H1 (cell line): Measurements from ENCODE around the gene KLHL17. TPM values are rescaled to one million over a fixed set of nuclear protein-coding genes. Genes with fewer than 3 reads are reported as not detected.

ENCODE experiments used
- CTCF ChIA-PET: fragments of 300-600 bp; sonication (Branson Sonifier 250); formaldehyde crosslinking; loops from one replicate; lab custom pipeline; 2021; ENCODE audit not compliant: partially characterized antibody; lab: Charles Lee
- POLR2A ChIA-PET: fragments of 300-600 bp; sonication (Branson Sonifier 250); formaldehyde crosslinking; loops from one replicate; lab custom pipeline; 2021; ENCODE audit warnings: inconsistent platforms; ENCODE audit not compliant: partially characterized antibody; lab: Charles Lee
- DNase-seq, 2 experiments: peaks; one replicate each; pipeline versions ENCODE4 v3.0.0 to v3.0.0-alpha.2; 2010 to 2022; ENCODE audit warnings: low spot score in 2 of 2, low read depth in 1 of 2, mixed read lengths in 1 of 2
- FAIRE-seq: peaks from 2 replicates; lab custom pipeline; 2011; peaks lifted over from hg19 to GRCh38; lab: Jason Lieb, UNC
- H2AFZ ChIP-seq: 2 replicates; pipeline ENCODE4 v1.8.1; 2012; ENCODE audit warnings: low read length, inconsistent platforms
- H2AK5ac ChIP-seq: 2 replicates; pipeline ENCODE4 v1.6.1; 2013; ENCODE audit warnings: low read depth, low read length
- H2BK120ac ChIP-seq: replicated peaks from 2 replicates; pipeline ENCODE3; 2013; ENCODE audit warnings: low read depth, low read length, inconsistent platforms
- H2BK12ac ChIP-seq: 2 replicates; pipeline ENCODE4 v1.6.1; 2013; ENCODE audit warnings: low read depth, low read length
- H2BK15ac ChIP-seq: 2 replicates; pipeline ENCODE4 v1.6.1; 2013; ENCODE audit warnings: low read length
- H2BK20ac ChIP-seq: 2 replicates; pipeline ENCODE4 v1.6.1; 2013; ENCODE audit warnings: low read length
- H2BK5ac ChIP-seq: 2 replicates; pipeline ENCODE4 v1.6.1; 2013; ENCODE audit warnings: low read depth, low read length
- H3K14ac ChIP-seq: 2 replicates; pipeline ENCODE4 v1.6.1; 2013; ENCODE audit warnings: inconsistent platforms; ENCODE audit not compliant: insufficient read length
- H3K18ac ChIP-seq: 2 replicates; pipeline ENCODE4 v1.6.1; 2013; ENCODE audit warnings: low read length; ENCODE audit errors: extremely low read depth
- H3K23ac ChIP-seq: 2 replicates; pipeline ENCODE4 v1.6.1; 2013; ENCODE audit warnings: inconsistent platforms; ENCODE audit not compliant: insufficient read length
- H3K23me2 ChIP-seq: 2 replicates; pipeline ENCODE4 v1.6.1; 2013; ENCODE audit warnings: low read depth, low read length
- H3K27ac ChIP-seq: 2 replicates; pipeline ENCODE4 v1.6.1; 2011; ENCODE audit warnings: low read depth, low read length, inconsistent platforms
- H3K27me3 ChIP-seq, 4 experiments: replicated peaks in 1 of 4; 1 replicate in 1 of 4; 2 replicates in 3 of 4; pipeline versions ENCODE4 v1.6.1 to v1.8.1; 2011 to 2013; ENCODE audit warnings: low read length in 3 of 4, mild to moderate bottlenecking in 3 of 4, inconsistent platforms in 2 of 4, mixed read lengths in 2 of 4, moderate library complexity in 1 of 4; ENCODE audit not compliant: control insufficient read depth in 3 of 4, insufficient read depth in 3 of 4; ENCODE audit errors: extremely low read depth in 1 of 4
- H3K36me3 ChIP-seq, 4 experiments: 2 replicates each; pipeline versions ENCODE4 v1.6.1 to v1.8.1; 2011 to 2013; ENCODE audit warnings: mild to moderate bottlenecking in 4 of 4, low read length in 3 of 4, moderate library complexity in 2 of 4, control low read depth in 1 of 4, inconsistent platforms in 1 of 4; ENCODE audit not compliant: insufficient read depth in 4 of 4, control insufficient read depth in 2 of 4
- H3K4ac ChIP-seq: replicated peaks from 2 replicates; pipeline ENCODE3; 2013; ENCODE audit warnings: low read length, low read depth, mixed read lengths, inconsistent platforms; ENCODE audit not compliant: insufficient read length
- H3K4me1 ChIP-seq, 4 experiments: replicated peaks in 1 of 4; 1 replicate in 1 of 4; 2 replicates in 3 of 4; pipeline versions ENCODE4 v1.6.1 to v1.8.1; 2011 to 2013; ENCODE audit warnings: low read length in 3 of 4, inconsistent platforms in 2 of 4, mixed read lengths in 1 of 4; ENCODE audit not compliant: insufficient read depth in 4 of 4, control insufficient read depth in 3 of 4
- H3K4me2 ChIP-seq, 2 experiments: 2 replicates each; pipeline versions ENCODE4 v1.6.1 to v1.8.1; 2011 to 2013; ENCODE audit warnings: low read depth in 2 of 2, low read length in 2 of 2, control low read depth in 1 of 2, inconsistent platforms in 1 of 2, mild to moderate bottlenecking in 1 of 2; ENCODE audit not compliant: insufficient read depth in 1 of 2
- H3K4me3 ChIP-seq, 4 experiments: fragments of 200-600, 300-600 bp in 1 of 4; sonication (generic), shearing (Covaris generic), sonication (Bioruptor Twin) in 1 of 4; 2 replicates each; pipeline versions ENCODE4 v1.5.1 to v1.8.1; 2011 to 2016; ENCODE audit warnings: low read length in 4 of 4, low read depth in 3 of 4, control low read depth in 2 of 4, inconsistent platforms in 2 of 4, mild to moderate bottlenecking in 2 of 4, mixed read lengths in 1 of 4, moderate library complexity in 1 of 4; ENCODE audit not compliant: insufficient read depth in 2 of 4; ENCODE audit errors: extremely low read depth in 1 of 4
- H3K56ac ChIP-seq: replicated peaks from 2 replicates; pipeline ENCODE3; 2013; ENCODE audit warnings: low read depth, mild to moderate bottlenecking, mixed read lengths, low read length, inconsistent platforms; ENCODE audit not compliant: insufficient read length
- H3K79me1 ChIP-seq: 2 replicates; pipeline ENCODE4 v1.6.1; 2013; ENCODE audit warnings: low read depth, low read length, control low read depth
- H3K79me2 ChIP-seq, 2 experiments: 2 replicates each; pipeline versions ENCODE4 v1.6.1 to v1.8.1; 2012 to 2013; ENCODE audit warnings: low read length in 2 of 2, mild to moderate bottlenecking in 2 of 2, inconsistent platforms in 1 of 2; ENCODE audit not compliant: insufficient read depth in 2 of 2, control insufficient read depth in 1 of 2
- H3K9ac ChIP-seq, 4 experiments: replicated peaks in 1 of 4; 1 replicate in 1 of 4; 2 replicates in 3 of 4; pipeline versions ENCODE4 v1.6.1 to v1.8.1; 2011 to 2013; ENCODE audit warnings: low read depth in 3 of 4, low read length in 3 of 4, control low read depth in 2 of 4, mild to moderate bottlenecking in 2 of 4, moderate library complexity in 2 of 4, inconsistent platforms in 1 of 4; ENCODE audit errors: extremely low read depth in 1 of 4
- H3K9me3 ChIP-seq, 2 experiments: 2 replicates each; pipeline versions ENCODE4 v1.6.1 to v1.8.1; 2012 to 2013; ENCODE audit warnings: mild to moderate bottlenecking in 2 of 2, moderate library complexity in 2 of 2, control low read depth in 1 of 2, inconsistent platforms in 1 of 2, low read depth in 1 of 2, low read length in 1 of 2, mixed read lengths in 1 of 2; ENCODE audit not compliant: insufficient read depth in 2 of 2
- H4K20me1 ChIP-seq, 2 experiments: replicated peaks in 1 of 2; 2 replicates each; pipeline versions ENCODE3 to v1.8.1; 2011 to 2013; ENCODE audit warnings: inconsistent platforms in 2 of 2, low read length in 2 of 2, mild to moderate bottlenecking in 1 of 2; ENCODE audit not compliant: insufficient read depth in 2 of 2, control insufficient read depth in 1 of 2
- H4K5ac ChIP-seq: 2 replicates; pipeline ENCODE4 v1.6.1; 2013; ENCODE audit warnings: low read length, low read depth, mixed read lengths, inconsistent platforms; ENCODE audit not compliant: insufficient read length
- H4K8ac ChIP-seq: 2 replicates; pipeline ENCODE4 v1.8.0; 2013; ENCODE audit warnings: mild to moderate bottlenecking, moderate library complexity, low read length, inconsistent platforms; ENCODE audit not compliant: insufficient read depth; ENCODE audit errors: extremely low read depth
- H4K91ac ChIP-seq: replicated peaks from 2 replicates; pipeline ENCODE3; 2013; ENCODE audit warnings: low read length, mixed read lengths, inconsistent platforms; ENCODE audit not compliant: insufficient read length
- ASH2L ChIP-seq: fragments of 200-600, 300-600 bp; sonication (generic); IDR thresholded peaks from one replicate; pipeline ENCODE4 v1.7.1; 2017; ENCODE audit warnings: low read length
- WGBS, 2 experiments: shearing (Covaris generic) in 1 of 2; methylation state at CpG; one replicate each; pipeline versions ENCODE4 v1.1.6 to v1.1.7; 2013 to 2015; ENCODE audit warnings: low lambda C conversion rate in 2 of 2, mixed read lengths in 2 of 2, inconsistent platforms in 1 of 2, low coverage in 1 of 2, missing lambda C conversion rate in 1 of 2; ENCODE audit not compliant: insufficient replicate concordance in 2 of 2, insufficient coverage in 1 of 2, insufficient read length in 1 of 2; ENCODE audit errors: extremely low coverage in 1 of 2, missing lambda C conversion rate in 1 of 2; 5-methylcytosine and 5-hydroxymethylcytosine counted together
- polyA plus RNA-seq, 7 experiments: library from polyadenylated mRNA; depleted of rRNA in 3 of 7; stranded (reverse) in 5 of 7; unstranded in 2 of 7; fragments of >200 nt in 5 of 7; fragments of 200-250 nt in 2 of 7; gene quantifications; 1 replicate in 5 of 7; 2 replicates in 1 of 7; 4 replicates in 1 of 7; pipeline versions ENCODE4 v1.2.1 to v1.2.3, GENCODE V29; 2011 to 2013; ENCODE audit warnings: missing spikeins in 2 of 7, mixed read lengths in 2 of 7
- total RNA-seq: library from RNA; stranded (reverse); fragmentation: NEBNext Ultra II Directional; extraction: Animal tissue kit (Norgen Biotek cat#: 25700); gene quantifications from 2 replicates; pipeline ENCODE4 v1.2.1, GENCODE V29; 2021

KLHL17 gene
- total and polyA plus RNA-seq, 2 of the 8 experiments (the other 6 are each of a cell fraction or from before 2014, with no cell fraction given): 32.6 to 36.1 TPM

DNA sequence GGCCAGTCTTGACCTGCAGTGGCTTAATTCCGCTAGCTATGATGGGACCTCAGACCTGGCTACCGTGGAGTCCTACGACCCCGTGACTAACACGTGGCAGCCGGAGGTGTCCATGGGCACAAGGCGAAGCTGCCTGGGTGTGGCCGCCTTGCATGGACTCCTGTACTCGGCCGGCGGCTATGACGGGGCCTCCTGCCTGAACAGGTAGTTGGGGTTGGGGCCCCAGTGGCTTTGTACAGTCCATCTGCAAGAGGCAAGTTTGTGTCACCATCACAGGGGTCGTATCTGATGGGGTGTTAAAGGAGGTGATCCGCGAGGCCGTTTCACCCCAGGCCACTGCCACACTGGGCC is 2.9 kb downstream of the KLHL17 start:
- CTCF ChIA-PET: interaction anchor here (0.6 to 2.8 kb wide), 3 partner anchors 11 to 21 kb away, joined by 3 to 9 read pairs (median 3); no protein-coding TSS in a partner anchor
- 97% methylated on average over 14 of the region's 16 CpGs; no CpG with 5 or more reads in 1 of the 2 experiments for WGBS, 2 experiments
- H3K9ac ChIP-seq: no peak overlapping the region
- H3K79me2 ChIP-seq: peaks cover 0 to 7% of the 10 kb centered on the region in 2 experiments; a peak in 3 of 4 replicates
- H3K18ac ChIP-seq: no peak overlapping the region
- peaks cover 3 to 31% of the 10 kb centered on the region in 2 experiments for H4K20me1 ChIP-seq
- no peak overlapping the region for H2BK120ac ChIP-seq
- H2AK5ac ChIP-seq: no peak overlapping the region
- H4K8ac ChIP-seq: no peak overlapping the region
- no peak for DNase-seq
- peaks cover 0 to 9% (median 7%) of the 10 kb centered on the region in 4 experiments; a peak in 5 of 7 replicates for H3K4me1 ChIP-seq
- no peak for FAIRE-seq
- no peak overlapping the region for H2BK15ac ChIP-seq
- POLR2A ChIA-PET: no interaction called here
- no peaks in the 10 kb centered on the region; a peak in 1 of 4 replicates for H3K9me3 ChIP-seq
- H4K5ac ChIP-seq: no peak overlapping the region
- H3K4ac ChIP-seq: no peak overlapping the region
- H3K4me2 ChIP-seq: no peak overlapping the region
- no peak overlapping the region for H3K23ac ChIP-seq
- H4K91ac ChIP-seq: no peak overlapping the region
- H3K4me3 ChIP-seq: no peak overlapping the region
- no peak overlapping the region for H3K27ac ChIP-seq
- H3K14ac ChIP-seq: no peak overlapping the region
- peaks cover 18% of the 10 kb centered on the region for H3K23me2 ChIP-seq
- peaks cover 4% of the 10 kb centered on the region for H3K79me1 ChIP-seq
- H2BK12ac ChIP-seq: no peak overlapping the region
- H3K56ac ChIP-seq: no peak overlapping the region
- H2BK20ac ChIP-seq: no peak overlapping the region
- peaks cover 14 to 49% (median 39%) of the 10 kb centered on the region in 4 experiments for H3K27me3 ChIP-seq
- no peak overlapping the region for H2AFZ ChIP-seq
- H3K36me3 ChIP-seq: peaks cover 0 to 19% (median 10%) of the 10 kb centered on the region in 4 experiments; a peak in 7 of 8 replicates
- no peak overlapping the region for H2BK5ac ChIP-seq
- TF ChIP-seq ASH2L: no peak
